GM19025 (cell line): ENCODE data around the gene FOSL1.
A peak's percentile ranks its signal among the peaks of the same experiment; 100 is the strongest.
"Not testable (repeated sequence)": the region's sequence is repeated elsewhere in the genome, so short reads cannot be mapped to it uniquely, and the experiment has no call there.

Experiments
- ATAC-seq: cut with Tn5 transposase; IDR thresholded peaks from one replicate; pipeline ENCODE4 v1.9.1; 2021; ENCODE audit warnings: mild to moderate bottlenecking, low read depth, moderate library complexity; ENCODE audit not compliant: unreplicated experiment

FOSL1 gene

GRCh38 chr11:65897020-65897471 lies 3.1 kb downstream of the FOSL1 start:
- ATAC-seq: no peak

- ATAC-seq: no peak
Measured at GRCh38 chr11:65896034-65896999, 3.9 kb downstream of the FOSL1 start.

GRCh38 chr11:65895482-65895981 lies 4.7 kb downstream of the FOSL1 start:
- no peak for ATAC-seq

GRCh38 chr11:65894034-65894591 lies 6.1 kb downstream of the FOSL1 start:
- no peak for ATAC-seq

- ATAC-seq: no peak
Measured at GRCh38 chr11:65892661-65893317, 7.4 kb downstream of the FOSL1 start.

GRCh38 chr11:65892137-65892540 lies 8.0 kb downstream of the FOSL1 start:
- ATAC-seq: not testable (repeated sequence)

GRCh38 chr11:65891219-65892136 lies 8.7 kb downstream of the FOSL1 start:
- ATAC-seq: no peak

- peak; percentile 51 for ATAC-seq
Measured at GRCh38 chr11:65890324-65891218, 9.6 kb downstream of the FOSL1 start, which contains the start of gene CCDC85B. Gene CCDC85B, plus strand, starts transcription at chr11:65890673. Its CDS starts 111 bp downstream, at chr11:65890784.

GRCh38 chr11:65888163-65888814 lies 11.9 kb downstream of the FOSL1 start, which contains the start of gene FIBP:
Gene FIBP, minus strand, starts transcription at chr11:65888471. Its CDS starts 53 bp downstream, at chr11:65888418.
- ATAC-seq: peak; percentile 44

GRCh38 chr11:65887723-65888162 lies 12.4 kb downstream of the FOSL1 start:
- ATAC-seq: no peak

- no peak for ATAC-seq
Measured at GRCh38 chr11:65886826-65887722, 13.1 kb downstream of the FOSL1 start.

- ATAC-seq: no peak
Measured at GRCh38 chr11:65885808-65886536, 14.2 kb downstream of the FOSL1 start.

GRCh38 chr11:65885231-65885630 lies 15.0 kb downstream of the FOSL1 start:
- ATAC-seq: no peak

GRCh38 chr11:65884716-65885092 lies 15.5 kb downstream of the FOSL1 start:
- ATAC-seq: no peak

- no peak for ATAC-seq
Measured at GRCh38 chr11:65883786-65884715, 16.1 kb downstream of the FOSL1 start.
